Ascending aorta (tissue), 2 donors: Measurements from ENCODE around the gene PGBD5. TPM values are rescaled to one million over a fixed set of nuclear protein-coding genes. Genes with fewer than 3 reads are reported as not detected.

ENCODE experiments used
- DNase-seq, 2 donors: peaks; one replicate each; pipeline ENCODE4 v3.0.0-alpha.2; 2019; ENCODE audit warnings: low spot score in 2 of 2
- H3K27ac ChIP-seq, 2 donors: fragments of 200-600 bp; sonication (generic); one replicate each; pipeline ENCODE4 v1.5.1; 2016 to 2017; ENCODE audit warnings: mild to moderate bottlenecking in 1 of 2
- H3K27me3 ChIP-seq: fragments of 200-600 bp; sonication (generic); one replicate; pipeline ENCODE4 v1.5.1; 2017
- H3K36me3 ChIP-seq, 2 donors: fragments of 200-600 bp; sonication (generic); one replicate each; pipeline ENCODE4 v1.5.1; 2016
- H3K4me1 ChIP-seq, 2 donors: fragments of 200-600 bp; sonication (generic); one replicate each; pipeline ENCODE4 v1.5.1; 2016 to 2017; ENCODE audit warnings: mild to moderate bottlenecking in 1 of 2
- H3K4me3 ChIP-seq, 2 donors: fragments of 200-600 bp; sonication (generic); one replicate each; pipeline ENCODE4 v1.5.1; 2016 to 2017; ENCODE audit warnings: mild to moderate bottlenecking in 1 of 2
- H3K9me3 ChIP-seq, 2 donors: fragments of 200-600 bp; sonication (generic); one replicate each; pipeline ENCODE4 v1.5.1; 2016
- CTCF ChIP-seq, 3 experiments: fragments of 200-600 bp in 2 of 3; fragments of 450-650 bp in 1 of 3; sonication (generic) in 2 of 3; IDR thresholded peaks; one replicate each; pipeline ENCODE4 v1.5.1; 2016 to 2019; ENCODE audit warnings: antibody characterized with exemption in 3 of 3, mild to moderate bottlenecking in 1 of 3, moderate library complexity in 1 of 3
- intact Hi-C: fragments of 100-400 bp; cut with DNase I; formaldehyde crosslinking; loops from one replicate; pipeline ENCODE4 v1.15.1; 2023
- total RNA-seq: library from RNA; depleted of rRNA; stranded (reverse); fragments of >200 nt; gene quantifications from one replicate; pipeline ENCODE4 v1.1.0, GENCODE V29; 2016

Gene PGBD5
- total RNA-seq, 1 donor from 2014 or later, result not detected

GRCh38 chr1:230328342-230329015 lies 97.7 kb downstream of the PGBD5 start:
- no peak overlapping the region for H3K27ac ChIP-seq
- no peak overlapping the region for H3K4me3 ChIP-seq
- DNase-seq, result no peak
- H3K4me1 ChIP-seq, result no peaks in the 10 kb centered on the region
- no peaks in the 10 kb centered on the region for H3K27me3 ChIP-seq
- no peak for TF ChIP-seq CTCF (IDR thresholded peaks at IDR 0.05)
- no peaks in the 10 kb centered on the region for H3K36me3 ChIP-seq
- H3K9me3 ChIP-seq, result no peaks in the 10 kb centered on the region
- intact Hi-C loops, result no loop called here

- Histone ChIP-seq H3K27ac (no peak overlapping the region), H3K27me3 (no peaks in the 10 kb centered on the region), H3K9me3 (no peaks in the 10 kb centered on the region), H3K4me3 (no peak overlapping the region), H3K4me1 (no peaks in the 10 kb centered on the region), H3K36me3 (no peaks in the 10 kb centered on the region)
- TF ChIP-seq CTCF (IDR thresholded peaks at IDR 0.05), result no peak
- intact Hi-C loops, result no loop called here
- DNase-seq, result no peak
These were observed 98.2 kb downstream of the PGBD5 start for GRCh38 chr1:230327892-230328284.

GRCh38 chr1:230326971-230327891 lies 98.9 kb downstream of the PGBD5 start:
- no peaks in the 10 kb centered on the region for H3K4me1 ChIP-seq
- H3K9me3 ChIP-seq, result no peaks in the 10 kb centered on the region
- H3K4me3 ChIP-seq, result no peak overlapping the region
- no peaks in the 10 kb centered on the region for H3K36me3 ChIP-seq
- TF ChIP-seq CTCF (IDR thresholded peaks at IDR 0.05), result no peak
- DNase-seq, result no peak
- no peak overlapping the region for H3K27ac ChIP-seq
- intact Hi-C loops, result no loop called here
- H3K27me3 ChIP-seq, result no peaks in the 10 kb centered on the region

- Histone ChIP-seq H3K27me3 (no peaks in the 10 kb centered on the region), H3K4me3 (no peak overlapping the region), H3K9me3 (no peaks in the 10 kb centered on the region), H3K27ac (no peak overlapping the region), H3K36me3 (no peaks in the 10 kb centered on the region), H3K4me1 (no peaks in the 10 kb centered on the region)
- no peak for DNase-seq
- no peak for TF ChIP-seq CTCF (IDR thresholded peaks at IDR 0.05)
- intact Hi-C loops, result no loop called here
These were observed 102.4 kb downstream of the PGBD5 start for GRCh38 chr1:230323686-230324085.

- H3K4me1 ChIP-seq, result no peaks in the 10 kb centered on the region
- no peak overlapping the region for H3K27ac ChIP-seq
- no peaks in the 10 kb centered on the region for H3K9me3 ChIP-seq
- no peak for DNase-seq
- no peaks in the 10 kb centered on the region for H3K36me3 ChIP-seq
- no peak overlapping the region for H3K4me3 ChIP-seq
- intact Hi-C loops, result no loop called here
- TF ChIP-seq CTCF (IDR thresholded peaks at IDR 0.05), result no peak
- no peaks in the 10 kb centered on the region for H3K27me3 ChIP-seq
These were observed 103.1 kb downstream of the PGBD5 start for GRCh38 chr1:230322967-230323547.
